ENCODE measurements around the gene ZNF175.

GRCh38 chr19:51541458-51542357 is 29.4 kb upstream of the ZNF175 start:
- TF ChIP-seq BHLHE40 (IDR thresholded peaks at IDR 0.05; ENCODE audit: borderline replicate concordance), result no peak
- no peak for TF ChIP-seq SP1 (IDR thresholded peaks at IDR 0.05)
- no peak for TF ChIP-seq FOXA1 (IDR thresholded peaks at IDR 0.05)
- TF ChIP-seq ELF4 (IDR thresholded peaks at IDR 0.05), result no peak
- no peak for TF ChIP-seq SUZ12 (IDR thresholded peaks at IDR 0.05)
- TF ChIP-seq TARDBP (IDR thresholded peaks at IDR 0.05), result no peak
- no peak for TF ChIP-seq ARNT (IDR thresholded peaks at IDR 0.05)
- TF ChIP-seq PKNOX1 (IDR thresholded peaks at IDR 0.05), result no peak
- no peak for TF ChIP-seq LEF1 (IDR thresholded peaks at IDR 0.05; ENCODE audit: borderline replicate concordance)
- TF ChIP-seq CTBP1 (IDR thresholded peaks at IDR 0.05; ENCODE audit: borderline replicate concordance), result no peak
- TF ChIP-seq FOXM1 (IDR thresholded peaks at IDR 0.05; ENCODE audit: borderline replicate concordance), result no peak
- no peak for TF ChIP-seq L3MBTL2 (conservative IDR thresholded peaks at IDR 0.05)
- TF ChIP-seq NFRKB (IDR thresholded peaks at IDR 0.05), result no peak
